Peyer's patch (tissue), 4 donors: ENCODE results near the gene TRAF2.
"Not testable (repeated sequence)": the region's sequence is repeated elsewhere in the genome, so short reads cannot be mapped to it uniquely, and the experiment has no call there.

Experiments used
- CTCF ChIP-seq, 6 experiments: fragments of 450-650 bp in 4 of 6; fragments of 200-600 bp in 2 of 6; sonication (generic) in 1 of 6; IDR thresholded peaks; one replicate each; pipeline ENCODE4 v1.5.1; 2017 to 2019; ENCODE audit warnings: antibody characterized with exemption in 6 of 6, mild to moderate bottlenecking in 3 of 6, moderate library complexity in 1 of 6
- POLR2A ChIP-seq, 2 donors: fragments of 450-650 bp; IDR thresholded peaks; one replicate each; pipeline ENCODE4 v1.5.1; 2017; ENCODE audit warnings: antibody characterized with exemption in 2 of 2, mild to moderate bottlenecking in 2 of 2, moderate library complexity in 2 of 2

GRCh38 chr9:136843801-136844740 lies 42.2 kb upstream of the TRAF2 start:
- peak; percentile 66 to 88 (median 76) for TF ChIP-seq CTCF (IDR thresholded peaks at IDR 0.05)
- TF ChIP-seq POLR2A (IDR thresholded peaks at IDR 0.05), result not testable (repeated sequence)
